ENCODE measurements around the gene GRM5.

DNA sequence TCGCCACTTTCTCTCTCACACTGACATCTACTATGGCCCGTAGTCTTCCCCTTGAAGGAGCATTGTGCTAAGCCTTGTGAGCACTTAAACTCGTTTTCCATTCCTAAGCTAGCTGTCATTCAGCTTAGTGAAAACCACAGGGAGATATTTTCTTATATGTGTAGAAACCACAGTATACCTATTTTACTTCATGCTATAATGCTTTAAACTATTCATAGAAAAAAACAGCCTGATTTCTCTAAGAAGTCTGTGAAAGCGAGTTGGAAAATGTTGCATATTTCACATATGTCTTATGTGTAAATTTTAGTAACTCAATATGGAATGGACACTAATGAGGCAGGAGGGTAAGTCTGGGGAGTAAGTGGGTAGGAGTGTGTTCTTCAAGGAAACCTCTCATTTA is 534.0 kb downstream of the GRM5 start:
- TF ChIP-seq, protein P1, sequence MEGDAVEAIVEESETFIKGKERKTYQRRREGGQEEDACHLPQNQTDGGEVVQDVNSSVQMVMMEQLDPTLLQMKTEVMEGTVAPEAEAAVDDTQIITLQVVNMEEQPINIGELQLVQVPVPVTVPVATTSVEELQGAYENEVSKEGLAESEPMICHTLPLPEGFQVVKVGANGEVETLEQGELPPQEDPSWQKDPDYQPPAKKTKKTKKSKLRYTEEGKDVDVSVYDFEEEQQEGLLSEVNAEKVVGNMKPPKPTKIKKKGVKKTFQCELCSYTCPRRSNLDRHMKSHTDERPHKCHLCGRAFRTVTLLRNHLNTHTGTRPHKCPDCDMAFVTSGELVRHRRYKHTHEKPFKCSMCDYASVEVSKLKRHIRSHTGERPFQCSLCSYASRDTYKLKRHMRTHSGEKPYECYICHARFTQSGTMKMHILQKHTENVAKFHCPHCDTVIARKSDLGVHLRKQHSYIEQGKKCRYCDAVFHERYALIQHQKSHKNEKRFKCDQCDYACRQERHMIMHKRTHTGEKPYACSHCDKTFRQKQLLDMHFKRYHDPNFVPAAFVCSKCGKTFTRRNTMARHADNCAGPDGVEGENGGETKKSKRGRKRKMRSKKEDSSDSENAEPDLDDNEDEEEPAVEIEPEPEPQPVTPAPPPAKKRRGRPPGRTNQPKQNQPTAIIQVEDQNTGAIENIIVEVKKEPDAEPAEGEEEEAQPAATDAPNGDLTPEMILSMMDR (IDR thresholded peaks at IDR 0.05) = no peak
- TF ChIP-seq EP300 (IDR thresholded peaks at IDR 0.05) = no peak

Measured in stomach (tissue), 4 donors.